Measurements from ENCODE around the gene STC2. TPM values are rescaled to one million over a fixed set of nuclear protein-coding genes. Genes with fewer than 3 reads are reported as not detected.
A peak's percentile ranks its signal among the peaks of the same experiment; 100 is the strongest.

STC2 gene
- total and polyA plus RNA-seq, 2 of the 8 experiments (the other 6 are each of a cell fraction or from before 2014, with no cell fraction given) = 26.4 to 53.1 TPM

GRCh38 chr5:173325091-173325698 is 3.0 kb downstream of the STC2 start:
- CTCF ChIA-PET (ENCODE audit: partially characterized antibody) = interaction anchor here (8.1 kb wide), 1 partner anchor 30 kb away, joined by 184 read pairs; no protein-coding TSS in a partner anchor
- H3K27ac ChIP-seq (ENCODE audit: low read depth, low read length) = no peak overlapping the region
- 91% methylated on average over 13 of the region's 13 CpGs; no CpG with 5 or more reads in 1 of the 2 experiments for WGBS, 2 experiments (ENCODE audit: extremely low coverage in 1 of 2, insufficient coverage in 1 of 2, insufficient read length in 1 of 2, insufficient replicate concordance in 2 of 2, low coverage in 1 of 2, low lambda C conversion rate in 2 of 2, missing lambda C conversion rate in 1 of 2)
- TF ChIP-seq RBBP5 (IDR thresholded peaks at IDR 0.05; ENCODE audit: borderline replicate concordance, low read depth, low read length) (no peak), BACH1 (IDR thresholded peaks at IDR 0.05; ENCODE audit: low read length) (no peak), CTCF (IDR thresholded peaks at IDR 0.05; ENCODE audit: control extremely low read depth in 1 of 3, insufficient read depth in 1 of 3, low read depth in 1 of 3, low read length in 3 of 3) (no peak), E2F6 (IDR thresholded peaks at IDR 0.05) (no peak), RNF2 (IDR thresholded peaks at IDR 0.05; ENCODE audit: borderline replicate concordance, low read depth, low read length, missing control alignments, poor library complexity, severe bottlenecking) (peak; percentile 18), BCL11A (IDR thresholded peaks at IDR 0.05; ENCODE audit: low read depth in 2 of 2, low read length in 2 of 2) (no peak), MAX (IDR thresholded peaks at IDR 0.05) (no peak), PHF8 (conservative IDR thresholded peaks at IDR 0.05; ENCODE audit: low read depth, low read length) (no peak)

More at GRCh38 chr5:173325091-173325698, 3.0 kb downstream of the STC2 start:
- Histone ChIP-seq H2BK5ac (ENCODE audit: low read depth, low read length) (0 out of 2 replicates have a peak overlapping the region, but pooled peaks have one; percentile 9), H3K23me2 (ENCODE audit: low read depth, low read length) (peaks cover 16% of the 10 kb centered on the region), H3K4me2 (ENCODE audit: insufficient read depth in 1 of 2, low read depth in 2 of 2, low read length in 2 of 2) (peak overlapping the region; percentile 96 to 99), H3K9ac (replicated peaks in 1 of 4; ENCODE audit: extremely low read depth in 1 of 4, low read depth in 3 of 4, low read length in 3 of 4) (peak overlapping the region in 1 of 4 experiments; percentile 27; a peak in 1 of 7 replicates), H2AK5ac (ENCODE audit: low read depth, low read length) (no peak overlapping the region), H3K9me3 (ENCODE audit: insufficient read depth in 2 of 2, low read depth in 1 of 2, low read length in 1 of 2) (no peaks in the 10 kb centered on the region), H2BK120ac (replicated peaks; ENCODE audit: low read depth, low read length) (no peak overlapping the region), H4K91ac (replicated peaks; ENCODE audit: insufficient read length, low read length) (no peak overlapping the region), H2AFZ (ENCODE audit: low read length) (no peak overlapping the region), H2BK15ac (ENCODE audit: low read length) (no peak overlapping the region), H4K20me1 (replicated peaks in 1 of 2; ENCODE audit: control insufficient read depth in 1 of 2, insufficient read depth in 2 of 2, low read length in 2 of 2) (peaks cover 23% of the 10 kb centered on the region in 2 experiments), H2BK12ac (ENCODE audit: low read depth, low read length) (no peak overlapping the region), H4K5ac (ENCODE audit: insufficient read length, low read depth, low read length) (no peak overlapping the region), H3K23ac (ENCODE audit: insufficient read length) (no peak overlapping the region), H3K79me2 (ENCODE audit: control insufficient read depth in 1 of 2, insufficient read depth in 2 of 2, low read length in 2 of 2) (peaks cover 10 to 52% of the 10 kb centered on the region in 2 experiments), H3K56ac (replicated peaks; ENCODE audit: insufficient read length, low read depth, low read length) (no peak overlapping the region), H3K36me3 (ENCODE audit: control insufficient read depth in 2 of 4, insufficient read depth in 4 of 4, low read length in 3 of 4) (peaks cover 24 to 72% (median 47%) of the 10 kb centered on the region in 4 experiments), H3K18ac (ENCODE audit: extremely low read depth, low read length) (no peak overlapping the region), H3K4me1 (replicated peaks in 1 of 4; ENCODE audit: control insufficient read depth in 3 of 4, insufficient read depth in 4 of 4, low read length in 3 of 4) (peaks cover 0 to 18% (median 6%) of the 10 kb centered on the region in 4 experiments; a peak in 5 of 7 replicates), H3K4ac (replicated peaks; ENCODE audit: insufficient read length, low read depth, low read length) (no peak overlapping the region), H2BK20ac (ENCODE audit: low read length) (no peak overlapping the region), H3K79me1 (ENCODE audit: low read depth, low read length) (peaks cover 16% of the 10 kb centered on the region), H3K4me3 (ENCODE audit: extremely low read depth in 1 of 4, insufficient read depth in 2 of 4, low read depth in 3 of 4, low read length in 4 of 4) (peak overlapping the region in 3 of 4 experiments; percentile 5 to 95 (median 91); a peak in 3 of 8 replicates), H3K14ac (ENCODE audit: insufficient read length) (no peak overlapping the region), H4K8ac (ENCODE audit: extremely low read depth, insufficient read depth, low read length) (no peak overlapping the region), H3K27me3 (replicated peaks in 1 of 4; ENCODE audit: control insufficient read depth in 3 of 4, extremely low read depth in 1 of 4, insufficient read depth in 3 of 4, low read length in 3 of 4) (no peaks in the 10 kb centered on the region; a peak in 1 of 7 replicates)
- FAIRE-seq = no peak
- POLR2A ChIA-PET (ENCODE audit: partially characterized antibody) = interaction anchor here (1.0 to 9.3 kb wide), 4 partner anchors 9 to 45 kb away, joined by 3 to 491 read pairs (median 224); no protein-coding TSS in a partner anchor
- DNase-seq (ENCODE audit: low read depth in 1 of 2, low spot score in 2 of 2) = no peak
